ENCODE results near the gene MEIOB.

Gene MEIOB

DNA sequence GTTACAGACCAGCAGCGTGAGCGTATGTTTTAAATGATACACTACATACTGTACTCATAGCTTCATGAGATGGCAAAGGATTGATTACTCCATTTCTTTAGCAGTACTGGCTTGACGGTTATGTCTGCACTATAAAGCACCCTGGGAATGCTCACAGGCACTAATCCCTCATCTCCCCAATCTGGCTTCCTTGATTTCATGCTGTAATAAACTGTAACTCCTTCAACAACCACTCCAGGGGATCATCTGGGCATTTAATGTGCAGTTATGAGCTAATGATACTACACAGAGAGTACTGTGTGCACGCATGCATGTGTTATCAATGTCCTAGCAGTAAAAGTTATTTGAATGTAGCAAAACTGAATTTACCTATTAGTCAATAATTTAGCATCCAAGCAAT lies 20.2 kb downstream of the MEIOB start:
- TF ChIP-seq REST (IDR thresholded peaks at IDR 0.05; ENCODE audit: insufficient read depth in 1 of 2, low read depth in 2 of 2, low read length in 2 of 2) (no peak), TAF1 (IDR thresholded peaks at IDR 0.05; ENCODE audit: borderline replicate concordance, insufficient read depth, low read length) (no peak), SIN3A (IDR thresholded peaks at IDR 0.05; ENCODE audit: borderline replicate concordance, insufficient read depth, low read length) (no peak), FOXP2 (optimal IDR thresholded peaks at IDR 0.05; ENCODE audit: borderline replicate concordance, extremely low read depth, extremely low read length, insufficient read depth) (no peak), POLR2AphosphoS5 (IDR thresholded peaks at IDR 0.05; ENCODE audit: low read depth, low read length) (no peak)

DNA sequence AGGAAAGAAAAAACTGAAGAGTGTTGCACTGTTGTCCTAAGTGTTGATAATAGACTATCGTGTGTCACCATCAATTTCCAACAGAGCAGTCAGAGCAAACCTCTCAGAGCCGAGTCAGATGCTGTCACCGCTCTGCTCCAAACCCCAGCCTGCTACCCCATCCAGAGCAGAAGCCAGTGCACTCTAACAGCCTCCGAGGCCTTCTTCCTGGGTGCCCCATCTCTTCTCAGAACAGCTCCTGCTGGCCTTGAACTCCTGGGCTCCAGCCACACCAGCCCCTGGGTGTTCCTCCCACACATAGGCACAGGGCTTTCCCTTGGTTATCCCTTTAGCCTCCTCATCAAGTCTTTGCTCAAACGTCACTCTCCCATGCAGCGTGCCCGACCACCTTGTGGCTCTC lies 21.0 kb downstream of the MEIOB start:
- TF ChIP-seq REST (IDR thresholded peaks at IDR 0.05; ENCODE audit: insufficient read depth in 1 of 2, low read depth in 2 of 2, low read length in 2 of 2) = no peak
- no peak for TF ChIP-seq FOXP2 (optimal IDR thresholded peaks at IDR 0.05; ENCODE audit: borderline replicate concordance, extremely low read depth, extremely low read length, insufficient read depth)
- no peak for TF ChIP-seq POLR2AphosphoS5 (IDR thresholded peaks at IDR 0.05; ENCODE audit: low read depth, low read length)
- TF ChIP-seq SIN3A (IDR thresholded peaks at IDR 0.05; ENCODE audit: borderline replicate concordance, insufficient read depth, low read length) = no peak
- TF ChIP-seq TAF1 (IDR thresholded peaks at IDR 0.05; ENCODE audit: borderline replicate concordance, insufficient read depth, low read length) = no peak

DNA sequence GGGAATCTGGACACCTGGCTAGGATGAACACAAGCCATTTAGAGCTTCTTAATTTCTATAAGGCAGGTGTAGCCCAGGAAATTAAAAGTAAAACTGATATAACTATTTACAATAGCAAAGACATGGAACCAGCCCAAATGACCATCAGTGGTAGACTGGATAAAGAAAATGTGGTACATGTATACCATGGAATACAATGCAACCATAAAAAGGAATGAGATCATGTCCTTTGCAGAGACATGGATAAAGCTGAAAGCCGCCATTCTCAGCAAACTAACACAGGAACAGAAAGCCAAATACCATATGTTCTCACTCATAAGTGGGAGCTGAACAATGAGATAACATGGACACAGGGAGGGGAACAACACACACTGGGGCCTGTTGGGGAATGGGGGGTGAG lies 25.5 kb downstream of the MEIOB start:
- no peak for TF ChIP-seq REST (IDR thresholded peaks at IDR 0.05; ENCODE audit: insufficient read depth in 1 of 2, low read depth in 2 of 2, low read length in 2 of 2)

GRCh38 chr16:1845985-1846384 lies 26.0 kb downstream of the MEIOB start:
- TF ChIP-seq FOXP2 (optimal IDR thresholded peaks at IDR 0.05; ENCODE audit: borderline replicate concordance, extremely low read depth, extremely low read length, insufficient read depth) (no peak), SIN3A (IDR thresholded peaks at IDR 0.05; ENCODE audit: borderline replicate concordance, insufficient read depth, low read length) (no peak), TAF1 (IDR thresholded peaks at IDR 0.05; ENCODE audit: borderline replicate concordance, insufficient read depth, low read length) (no peak), POLR2AphosphoS5 (IDR thresholded peaks at IDR 0.05; ENCODE audit: low read depth, low read length) (no peak), REST (IDR thresholded peaks at IDR 0.05; ENCODE audit: insufficient read depth in 1 of 2, low read depth in 2 of 2, low read length in 2 of 2) (no peak)

DNA sequence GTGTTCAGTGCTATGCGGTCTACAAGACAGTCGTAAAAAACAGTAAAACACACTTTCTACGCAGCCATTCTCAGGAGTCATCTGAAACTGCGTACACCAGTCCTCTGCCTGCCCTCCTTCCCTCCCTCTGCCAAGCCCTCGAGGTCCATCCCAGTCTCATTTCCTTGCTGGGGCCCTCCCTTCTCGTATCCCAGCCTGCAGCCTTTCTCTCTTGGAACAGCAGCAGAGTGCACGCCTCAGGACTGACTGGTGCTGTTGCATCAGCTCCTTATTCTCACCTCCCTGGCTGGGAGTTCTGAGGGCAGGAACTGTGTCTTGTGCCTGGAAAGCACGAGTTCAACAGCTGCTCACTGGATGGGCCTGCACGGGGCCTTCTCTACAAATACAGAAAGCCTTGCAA lies 32.4 kb downstream of the MEIOB start:
- no peak for TF ChIP-seq REST (IDR thresholded peaks at IDR 0.05; ENCODE audit: insufficient read depth in 1 of 2, low read depth in 2 of 2, low read length in 2 of 2)
- peak; percentile 35; the same call in 1 of the 2 replicates for TF ChIP-seq POLR2AphosphoS5 (IDR thresholded peaks at IDR 0.05; ENCODE audit: low read depth, low read length)
